GM21360 (cell line): ENCODE data around the gene IL21R.
"Not testable (repeated sequence)": the region's sequence is repeated elsewhere in the genome, so short reads cannot be mapped to it uniquely, and the experiment has no call there.

Experiments used
- ATAC-seq: cut with Tn5 transposase; IDR thresholded peaks from one replicate; pipeline ENCODE4 v1.9.1; 2021; ENCODE audit warnings: mild to moderate bottlenecking, moderate library complexity; ENCODE audit not compliant: unreplicated experiment

IL21R gene

DNA sequence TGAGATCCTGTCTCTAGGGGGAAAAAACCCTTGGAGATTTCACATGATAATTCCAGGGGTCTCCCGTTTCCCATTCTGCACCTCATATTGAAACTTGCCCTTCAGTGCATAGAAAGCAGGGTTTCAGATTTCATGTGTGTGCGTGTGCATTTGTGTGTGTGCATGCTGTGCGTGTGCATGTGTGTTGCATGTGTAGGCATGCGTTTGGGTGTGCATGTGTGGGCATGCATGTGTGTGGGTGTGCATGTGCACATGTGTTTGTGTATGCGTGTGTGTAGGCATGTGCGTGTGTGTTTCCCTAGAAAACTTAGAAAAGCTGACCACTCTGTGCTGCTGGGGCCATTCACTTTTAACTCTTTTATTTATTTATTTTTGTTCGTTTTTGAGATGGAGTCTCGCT is 40.0 kb downstream of the IL21R start:
- no peak for ATAC-seq

DNA sequence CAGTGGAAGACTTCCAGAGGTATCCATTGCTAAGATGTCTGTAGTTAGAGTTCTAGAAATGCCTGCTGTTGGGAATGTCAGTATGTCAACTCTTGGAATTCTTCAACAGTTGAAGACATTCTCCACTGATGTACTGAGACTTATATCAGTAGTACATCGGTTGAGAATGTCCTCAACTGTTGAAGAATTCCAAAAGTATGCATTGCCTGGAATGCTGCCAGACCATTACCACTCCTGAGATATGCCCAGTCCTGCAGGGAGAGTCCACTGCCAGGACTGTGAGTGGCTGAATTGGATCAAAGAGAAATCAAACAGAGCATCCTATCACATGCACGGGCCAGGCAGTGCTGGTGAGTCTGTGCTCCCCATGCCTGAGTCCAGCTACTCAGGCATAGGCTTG is 42.0 kb downstream of the IL21R start:
- ATAC-seq, result no peak

DNA sequence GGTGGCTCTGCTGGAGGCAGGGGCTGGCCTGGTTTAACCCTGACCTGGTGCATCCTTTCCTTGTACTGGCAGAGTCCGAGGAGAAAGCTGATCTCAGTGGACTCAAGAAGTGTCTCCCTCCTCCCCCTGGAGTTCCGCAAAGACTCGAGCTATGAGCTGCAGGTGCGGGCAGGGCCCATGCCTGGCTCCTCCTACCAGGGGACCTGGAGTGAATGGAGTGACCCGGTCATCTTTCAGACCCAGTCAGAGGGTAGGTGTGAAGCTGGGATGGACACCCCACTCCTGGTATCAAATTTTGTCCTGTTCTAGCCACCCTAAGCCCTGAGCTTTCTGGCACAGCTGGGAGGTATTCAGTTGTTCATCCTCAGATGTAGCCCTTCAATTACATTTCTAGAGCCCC is 42.5 kb downstream of the IL21R start:
- ATAC-seq, result no peak

DNA sequence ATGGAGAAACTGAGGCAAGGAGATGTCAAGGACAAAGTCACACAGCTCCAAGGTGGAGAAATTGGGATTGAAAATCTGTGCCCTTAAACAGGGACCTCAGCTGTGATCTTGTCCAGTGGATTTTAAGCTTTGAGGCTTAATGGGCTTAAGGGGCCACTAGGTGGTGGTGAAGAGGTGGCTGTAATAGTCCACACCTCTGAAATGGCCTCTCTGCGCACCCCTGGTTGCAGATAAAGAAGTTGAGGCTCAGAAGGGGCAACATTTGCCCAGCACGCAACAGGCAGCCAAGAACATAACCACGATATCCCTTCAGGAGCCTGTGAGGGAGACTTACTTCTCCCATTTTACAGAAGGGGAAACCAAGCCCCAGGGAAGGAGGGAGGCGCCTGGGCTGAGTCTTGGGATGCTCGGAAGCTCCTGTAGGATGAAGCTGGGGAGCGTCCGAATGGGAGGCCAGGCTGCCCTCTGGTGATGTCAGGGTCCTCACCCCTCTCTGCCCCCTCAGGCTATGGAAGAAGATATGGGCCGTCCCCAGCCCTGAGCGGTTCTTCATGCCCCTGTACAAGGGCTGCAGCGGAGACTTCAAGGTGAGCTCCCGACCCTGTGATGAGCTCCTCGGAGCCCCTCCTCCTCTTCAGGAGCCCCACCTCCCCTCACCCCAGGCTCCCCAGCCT is 43.7 kb downstream of the IL21R start:
- ATAC-seq, result no peak

DNA sequence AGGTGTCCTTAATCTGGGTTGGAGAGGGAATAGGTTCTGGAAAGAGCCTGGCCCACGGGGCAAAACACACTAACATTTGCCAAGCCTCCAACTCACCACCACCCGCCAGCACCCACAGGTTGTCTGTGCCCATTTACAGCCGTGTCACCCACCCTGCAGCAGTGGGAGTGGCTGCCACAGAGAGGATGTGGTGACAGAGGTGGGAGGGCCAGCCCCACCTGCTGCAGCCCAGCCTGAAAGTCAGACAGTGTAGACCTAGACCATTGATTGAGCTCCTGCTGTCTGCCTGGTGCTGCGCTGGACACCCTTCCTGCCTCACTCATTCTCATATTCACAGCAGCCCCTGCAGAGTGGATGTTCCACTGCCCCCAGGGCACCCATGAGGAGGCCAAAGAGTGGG is 44.7 kb downstream of the IL21R start:
- no peak for ATAC-seq

DNA sequence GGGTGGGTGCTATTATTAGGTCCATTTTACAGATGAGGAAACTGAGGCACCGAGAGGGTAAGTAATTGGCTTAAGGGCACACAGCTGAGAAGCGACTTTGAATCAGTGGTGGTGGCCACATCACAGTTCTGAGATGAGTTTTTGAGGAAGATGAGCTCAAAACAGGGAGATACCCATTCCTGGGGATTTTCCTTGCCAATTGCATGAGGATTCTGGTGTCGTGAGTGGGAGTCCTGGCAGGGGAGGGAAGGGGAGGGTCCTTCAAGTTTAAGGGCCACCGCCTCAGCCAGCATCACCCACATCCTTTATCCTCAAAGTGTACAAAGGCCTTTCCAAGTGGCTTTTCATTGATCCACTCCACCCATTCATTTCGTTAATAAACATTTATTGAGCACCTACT is 45.3 kb downstream of the IL21R start:
- ATAC-seq, result no peak

DNA sequence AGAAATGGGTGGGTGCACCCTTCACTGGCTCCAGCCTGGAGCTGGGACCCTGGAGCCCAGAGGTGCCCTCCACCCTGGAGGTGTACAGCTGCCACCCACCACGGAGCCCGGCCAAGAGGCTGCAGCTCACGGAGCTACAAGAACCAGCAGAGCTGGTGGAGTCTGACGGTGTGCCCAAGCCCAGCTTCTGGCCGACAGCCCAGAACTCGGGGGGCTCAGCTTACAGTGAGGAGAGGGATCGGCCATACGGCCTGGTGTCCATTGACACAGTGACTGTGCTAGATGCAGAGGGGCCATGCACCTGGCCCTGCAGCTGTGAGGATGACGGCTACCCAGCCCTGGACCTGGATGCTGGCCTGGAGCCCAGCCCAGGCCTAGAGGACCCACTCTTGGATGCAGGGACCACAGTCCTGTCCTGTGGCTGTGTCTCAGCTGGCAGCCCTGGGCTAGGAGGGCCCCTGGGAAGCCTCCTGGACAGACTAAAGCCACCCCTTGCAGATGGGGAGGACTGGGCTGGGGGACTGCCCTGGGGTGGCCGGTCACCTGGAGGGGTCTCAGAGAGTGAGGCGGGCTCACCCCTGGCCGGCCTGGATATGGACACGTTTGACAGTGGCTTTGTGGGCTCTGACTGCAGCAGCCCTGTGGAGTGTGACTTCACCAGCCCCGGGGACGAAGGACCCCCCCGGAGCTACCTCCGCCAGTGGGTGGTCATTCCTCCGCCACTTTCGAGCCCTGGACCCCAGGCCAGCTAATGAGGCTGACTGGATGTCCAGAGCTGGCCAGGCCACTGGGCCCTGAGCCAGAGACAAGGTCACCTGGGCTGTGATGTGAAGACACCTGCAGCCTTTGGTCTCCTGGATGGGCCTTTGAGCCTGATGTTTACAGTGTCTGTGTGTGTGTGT is 46.8 kb downstream of the IL21R start:
- no peak for ATAC-seq

DNA sequence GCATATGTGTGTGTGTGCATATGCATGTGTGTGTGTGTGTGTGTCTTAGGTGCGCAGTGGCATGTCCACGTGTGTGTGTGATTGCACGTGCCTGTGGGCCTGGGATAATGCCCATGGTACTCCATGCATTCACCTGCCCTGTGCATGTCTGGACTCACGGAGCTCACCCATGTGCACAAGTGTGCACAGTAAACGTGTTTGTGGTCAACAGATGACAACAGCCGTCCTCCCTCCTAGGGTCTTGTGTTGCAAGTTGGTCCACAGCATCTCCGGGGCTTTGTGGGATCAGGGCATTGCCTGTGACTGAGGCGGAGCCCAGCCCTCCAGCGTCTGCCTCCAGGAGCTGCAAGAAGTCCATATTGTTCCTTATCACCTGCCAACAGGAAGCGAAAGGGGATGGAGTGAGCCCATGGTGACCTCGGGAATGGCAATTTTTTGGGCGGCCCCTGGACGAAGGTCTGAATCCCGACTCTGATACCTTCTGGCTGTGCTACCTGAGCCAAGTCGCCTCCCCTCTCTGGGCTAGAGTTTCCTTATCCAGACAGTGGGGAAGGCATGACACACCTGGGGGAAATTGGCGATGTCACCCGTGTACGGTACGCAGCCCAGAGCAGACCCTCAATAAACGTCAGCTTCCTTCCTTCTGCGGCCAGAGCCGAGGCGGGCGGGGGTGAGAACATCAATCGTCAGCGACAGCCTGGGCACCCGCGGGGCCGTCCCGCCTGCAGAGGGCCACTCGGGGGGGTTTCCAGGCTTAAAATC is 47.6 kb downstream of the IL21R start:
- peak; percentile 44 for ATAC-seq

DNA sequence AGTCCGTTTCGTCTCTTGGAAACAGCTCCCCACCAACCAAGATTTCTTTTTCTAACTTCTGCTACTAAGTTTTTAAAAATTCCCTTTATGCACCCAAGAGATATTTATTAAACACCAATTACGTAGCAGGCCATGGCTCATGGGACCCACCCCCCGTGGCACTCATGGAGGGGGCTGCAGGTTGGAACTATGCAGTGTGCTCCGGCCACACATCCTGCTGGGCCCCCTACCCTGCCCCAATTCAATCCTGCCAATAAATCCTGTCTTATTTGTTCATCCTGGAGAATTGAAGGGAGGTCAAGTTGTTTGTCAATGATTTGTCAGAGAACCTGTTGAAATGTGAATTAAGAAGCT is 48.2 kb downstream of the IL21R start:
- ATAC-seq, result no peak

DNA sequence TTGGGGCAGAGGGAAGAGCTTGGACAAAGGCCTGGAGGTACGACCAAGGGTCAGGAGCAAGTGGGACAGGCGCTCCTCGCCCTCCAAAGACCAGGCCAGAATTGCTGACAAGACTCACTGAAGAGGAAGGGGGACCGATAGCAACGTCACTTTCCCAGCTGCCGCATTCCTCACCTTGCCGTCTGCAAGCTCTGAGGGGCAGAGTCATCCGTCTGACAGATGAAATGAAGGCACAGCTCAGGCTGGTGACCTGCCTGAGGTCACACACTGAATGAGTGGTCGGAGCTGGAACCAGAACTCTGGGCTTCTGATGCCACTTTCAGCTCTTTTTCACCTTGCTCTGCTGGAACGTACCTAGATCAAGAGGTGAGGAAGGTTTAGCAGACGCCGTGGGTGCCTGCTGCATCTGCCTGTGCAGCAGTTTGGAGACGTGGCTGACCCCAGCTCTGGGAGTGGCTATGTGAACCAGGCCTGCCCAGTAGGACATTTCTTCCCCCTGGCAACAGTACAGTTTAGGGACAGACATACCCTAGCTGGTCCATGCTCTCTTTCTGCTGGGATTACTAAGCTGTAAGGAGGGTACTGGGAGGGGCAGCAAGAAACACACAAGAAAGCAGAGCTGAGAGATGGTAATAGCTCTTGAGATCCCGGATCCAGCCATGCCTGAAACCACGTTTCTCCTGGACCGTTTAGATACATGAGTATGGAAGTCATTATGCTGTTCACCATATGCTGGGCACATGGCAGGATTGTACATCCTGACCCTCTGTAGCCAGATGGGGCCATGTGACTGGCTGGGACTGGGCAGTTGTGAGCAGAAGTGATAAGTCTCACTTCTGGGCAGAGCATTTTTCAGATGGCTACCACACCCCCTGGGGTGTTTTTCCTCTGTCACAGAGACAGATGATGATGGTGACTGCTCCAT is 50.9 kb downstream of the IL21R start:
- no peak for ATAC-seq

DNA sequence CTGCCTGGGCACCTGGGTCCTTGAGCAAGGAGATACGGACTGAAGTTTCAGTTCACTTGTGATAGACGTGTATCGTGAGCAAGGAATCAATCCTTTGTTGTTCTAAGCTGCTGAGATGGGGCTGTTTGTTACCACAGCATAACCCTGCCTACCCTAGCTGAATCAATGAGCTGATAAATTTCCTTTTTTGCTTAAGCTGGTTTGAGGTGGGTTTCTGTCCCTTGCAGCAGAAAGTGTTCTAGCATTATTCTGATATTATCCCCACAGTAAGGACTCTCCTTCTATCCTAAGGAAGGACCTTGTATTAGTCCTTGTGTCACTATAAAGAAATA is 51.5 kb downstream of the IL21R start:
- ATAC-seq, result no peak

DNA sequence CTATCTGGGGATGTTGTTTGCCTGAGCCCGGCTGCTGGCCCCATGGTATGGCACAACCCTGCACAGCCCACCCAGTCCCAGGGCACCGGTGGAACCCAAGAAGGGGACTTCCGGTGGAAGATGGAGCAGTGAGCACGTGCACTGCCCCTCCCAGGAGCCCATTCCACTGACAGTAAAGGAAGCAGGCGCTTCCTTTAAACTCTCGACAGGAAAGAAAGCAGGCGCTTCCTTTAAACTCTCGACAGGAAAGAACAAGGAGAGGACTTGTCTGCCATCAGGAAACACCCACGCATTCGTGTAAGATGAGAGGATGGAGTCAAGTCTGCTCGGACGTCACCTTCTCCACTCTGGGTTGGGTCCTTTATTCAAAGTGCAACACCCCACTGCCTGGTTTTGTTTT is 53.7 kb downstream of the IL21R start:
- no peak for ATAC-seq

DNA sequence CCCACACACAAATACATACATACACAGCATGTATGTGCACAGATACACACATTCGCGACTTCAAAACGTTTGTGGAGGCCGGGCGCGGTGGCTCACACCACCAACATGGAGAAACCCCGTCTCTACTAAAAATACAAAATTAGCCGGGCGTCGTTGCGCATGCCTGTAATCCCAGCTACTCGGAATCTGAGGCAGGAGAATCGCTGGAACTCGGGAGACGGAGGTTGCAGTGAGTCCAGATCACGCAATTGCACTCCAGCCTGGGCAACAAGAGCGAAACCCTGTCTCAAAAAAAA is 55.6 kb downstream of the IL21R start:
- ATAC-seq, result not testable (repeated sequence)

DNA sequence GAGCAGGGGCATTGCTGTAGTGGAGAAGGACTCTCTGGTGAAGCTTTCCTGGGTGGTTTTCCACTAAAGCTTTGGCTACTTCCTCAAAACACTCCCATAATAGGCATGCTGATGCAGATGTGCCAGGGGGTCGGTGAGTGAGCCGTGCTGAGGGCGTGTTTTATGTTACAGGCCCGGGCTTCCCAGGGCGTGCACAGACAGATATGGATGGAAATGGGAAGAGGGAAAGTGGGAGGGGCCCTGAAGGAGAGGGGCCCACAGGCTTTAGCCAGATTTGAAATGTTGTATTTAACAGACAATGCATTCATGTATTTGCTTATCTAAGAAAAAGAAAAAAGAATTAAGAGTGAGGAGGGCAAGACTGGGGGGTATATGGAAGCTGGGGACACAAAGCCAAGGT is 56.3 kb downstream of the IL21R start:
- ATAC-seq, result no peak

DNA sequence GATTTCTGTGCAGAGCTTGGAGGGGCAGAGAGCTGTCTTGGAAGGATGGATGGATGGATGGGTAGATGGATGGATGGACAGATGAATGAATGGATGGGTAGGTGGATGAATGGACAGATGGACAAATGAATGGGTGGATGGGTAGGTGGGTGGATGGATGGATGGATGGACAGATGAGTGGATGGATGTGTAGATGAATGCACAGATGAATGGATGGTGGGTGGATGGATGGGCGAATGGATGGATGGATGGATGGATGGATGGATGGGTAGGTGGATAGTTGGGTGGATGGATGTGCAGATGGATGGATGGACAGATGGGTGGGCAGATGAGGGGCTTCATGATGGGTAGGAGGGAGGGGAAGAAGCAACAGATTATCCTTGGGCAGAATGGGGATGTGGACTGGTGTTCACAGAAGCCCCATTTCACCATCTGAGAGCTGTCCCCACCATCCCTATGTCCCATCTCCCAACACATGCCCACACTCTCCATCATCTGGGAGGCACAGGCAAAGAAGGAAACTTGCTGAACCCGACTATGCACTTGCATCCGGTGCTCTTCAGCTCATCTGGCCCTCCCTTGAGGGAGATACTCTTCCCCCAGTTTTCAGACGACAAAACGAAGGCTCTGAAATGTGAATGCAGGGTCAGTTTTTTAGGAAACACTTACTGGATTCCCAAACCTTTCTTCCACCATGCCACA is 57.2 kb downstream of the IL21R start:
- ATAC-seq, result no peak

DNA sequence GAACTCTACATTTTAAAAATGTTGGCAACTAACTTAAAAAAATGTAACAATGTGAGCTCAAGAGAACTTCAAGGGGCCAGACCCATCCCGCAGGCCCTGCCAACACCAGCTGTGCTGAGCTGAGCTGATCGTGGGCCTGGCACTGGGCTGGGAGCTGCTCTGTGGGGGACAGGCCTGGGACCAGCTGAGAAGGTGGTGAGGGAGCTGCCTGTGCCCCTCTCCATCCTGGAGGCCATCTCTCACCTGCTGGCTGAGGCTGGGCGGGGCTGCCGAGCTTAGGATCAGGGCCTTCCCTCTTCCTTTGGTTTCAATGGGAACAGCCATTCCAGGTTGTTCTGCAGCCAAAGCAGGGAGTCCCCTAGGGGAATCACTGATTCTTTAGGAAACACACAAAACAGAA is 58.2 kb downstream of the IL21R start:
- no peak for ATAC-seq

DNA sequence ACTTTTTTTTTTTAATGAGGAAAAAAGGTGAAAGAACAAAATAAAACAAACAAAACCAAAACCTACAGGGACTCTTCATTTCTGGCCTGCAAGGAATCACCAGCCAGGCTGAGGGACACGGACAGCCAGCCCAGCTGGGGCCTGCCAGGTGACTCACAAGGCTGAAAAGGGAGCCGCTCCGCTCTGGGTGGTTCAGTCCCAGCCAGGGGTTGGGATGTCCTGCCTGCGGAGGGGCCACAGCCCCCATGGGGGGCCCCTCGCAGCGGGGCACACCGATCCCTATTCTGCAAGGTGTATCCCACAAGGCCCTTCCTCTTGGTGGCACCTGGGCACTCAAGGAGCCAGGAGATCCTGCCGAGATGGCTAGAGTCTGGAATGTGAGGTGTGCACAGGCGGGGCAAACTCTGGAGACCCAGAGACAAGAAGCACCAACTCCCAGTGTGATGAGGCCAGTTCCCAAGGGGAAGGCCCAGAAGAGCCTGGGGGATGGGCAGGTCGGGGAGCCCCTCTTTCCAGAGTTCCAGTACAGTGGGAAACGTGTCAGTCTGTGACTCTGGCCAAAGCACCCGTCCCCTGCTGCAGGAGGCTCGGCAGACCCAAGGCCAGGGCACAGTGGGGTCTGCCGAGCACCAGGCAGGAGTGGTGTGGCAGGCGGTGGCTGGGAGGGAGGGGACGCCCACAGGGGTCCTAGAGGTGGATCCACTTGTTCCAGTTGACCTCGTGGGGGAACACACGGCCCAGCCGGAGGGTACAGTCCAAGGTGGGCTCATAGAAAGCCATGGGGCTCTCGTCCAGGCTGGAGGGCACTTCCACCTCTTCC is 58.9 kb downstream of the IL21R start:
- ATAC-seq, result no peak

DNA sequence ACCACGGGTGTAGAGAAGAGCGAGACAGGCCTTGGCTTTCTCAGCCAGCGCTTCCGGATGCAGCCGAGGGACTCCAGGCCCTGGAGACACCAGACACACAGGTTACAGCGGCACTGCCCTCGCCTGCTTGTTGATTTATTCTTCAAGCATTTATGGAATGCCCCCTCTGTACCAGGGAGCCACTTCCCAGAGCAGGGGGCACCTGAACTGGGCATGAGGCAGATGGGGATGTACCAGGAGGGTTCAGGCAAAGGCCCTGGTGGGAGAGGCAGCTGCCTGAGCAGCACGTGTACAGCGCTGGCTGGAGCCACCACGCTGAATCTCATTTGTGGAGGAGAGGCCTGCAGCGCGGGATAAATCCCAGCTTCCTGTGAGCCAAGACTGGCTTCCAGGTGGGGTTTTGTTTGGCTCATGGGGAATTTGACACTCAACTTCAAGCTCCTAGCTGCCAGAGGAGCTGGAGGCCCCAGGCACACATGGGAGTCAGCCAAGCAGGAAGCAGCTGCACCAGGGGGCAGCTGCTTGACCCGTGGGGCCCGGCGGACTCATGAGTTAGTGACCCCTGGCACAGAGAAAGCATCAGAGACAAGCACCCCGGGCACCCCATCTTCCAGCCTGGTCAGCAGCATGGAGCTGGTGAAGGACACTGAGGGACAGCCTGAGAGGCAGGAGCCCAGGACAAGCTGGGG is 59.7 kb downstream of the IL21R start:
- no peak for ATAC-seq

DNA sequence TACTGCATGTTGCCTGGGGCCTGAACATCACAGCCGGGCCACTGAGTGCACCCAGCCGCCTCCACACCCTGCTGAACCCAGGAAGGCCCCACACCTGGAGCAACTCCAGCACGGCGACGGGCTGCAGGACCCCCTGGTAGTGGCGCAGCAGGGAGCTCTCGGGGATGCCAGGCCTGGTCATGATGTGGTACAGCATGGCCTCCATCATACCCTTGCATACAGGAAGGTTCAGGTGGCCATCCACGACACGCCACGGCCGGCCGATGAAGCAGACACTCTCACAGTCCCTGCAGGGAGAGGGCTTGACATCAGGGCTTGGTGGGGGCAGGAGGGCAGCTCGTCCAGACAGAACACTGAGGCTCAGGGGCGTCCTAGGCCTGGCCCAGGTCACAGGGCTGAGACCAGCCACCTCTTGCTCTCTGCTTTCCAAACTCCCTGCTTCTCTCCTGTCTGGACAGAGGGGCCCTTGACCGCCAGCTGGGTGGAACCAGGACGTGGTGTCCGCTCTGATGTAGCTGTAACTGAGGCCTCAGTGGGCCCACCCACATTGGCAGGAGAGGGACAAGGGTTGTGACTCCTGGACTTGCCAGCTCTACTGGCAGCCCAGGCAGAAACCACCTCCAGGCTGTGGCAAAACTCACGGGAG is 60.3 kb downstream of the IL21R start:
- ATAC-seq, result no peak
